ENCODE measurements around the gene PHF5A.
A peak's percentile ranks its signal among the peaks of the same experiment; 100 is the strongest.
"Not testable (repeated sequence)": the region's sequence is repeated elsewhere in the genome, so short reads cannot be mapped to it uniquely, and the experiment has no call there.

The PHF5A gene

GRCh38 chr22:41487037-41487935, 18.8 kb upstream of the PHF5A start:
- DNase-seq (ENCODE audit: low spot score) = no peak

GRCh38 chr22:41485033-41485432, 16.5 kb upstream of the PHF5A start:
- no peak for DNase-seq (ENCODE audit: low spot score)

DNA sequence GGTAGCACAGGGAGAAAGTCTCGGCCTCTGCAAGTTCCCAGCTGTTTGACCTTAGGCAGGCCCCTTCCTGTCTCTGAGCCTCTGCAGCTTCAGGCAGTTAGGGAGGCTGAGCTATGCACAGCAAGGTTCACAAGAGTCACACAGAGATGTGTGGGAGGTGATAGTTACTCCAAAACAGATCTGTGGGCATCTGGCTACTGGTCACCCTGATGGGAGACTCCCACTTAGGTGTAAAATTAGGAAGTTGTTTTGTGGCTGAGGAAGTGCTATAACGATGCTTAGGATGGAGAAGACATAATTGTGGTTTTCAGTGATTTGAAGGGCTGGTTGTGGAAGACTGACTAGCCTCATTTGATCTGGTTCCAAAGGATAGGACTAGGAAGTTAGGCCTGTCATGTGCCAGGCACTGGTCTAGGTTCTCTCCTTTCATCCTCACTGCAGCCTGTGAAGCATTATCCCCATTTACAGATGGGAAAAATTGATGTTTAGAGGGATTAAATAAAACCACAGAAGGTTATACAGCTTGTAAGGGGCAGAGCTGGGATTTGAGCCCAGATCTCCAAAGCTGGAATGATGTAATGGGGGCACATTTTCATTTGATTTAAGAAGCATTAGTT, 13.9 kb upstream of the PHF5A start:
- no peak for DNase-seq (ENCODE audit: low spot score)

GRCh38 chr22:41481925-41482318, 13.4 kb upstream of the PHF5A start:
- DNase-seq (ENCODE audit: low spot score) = no peak

DNA sequence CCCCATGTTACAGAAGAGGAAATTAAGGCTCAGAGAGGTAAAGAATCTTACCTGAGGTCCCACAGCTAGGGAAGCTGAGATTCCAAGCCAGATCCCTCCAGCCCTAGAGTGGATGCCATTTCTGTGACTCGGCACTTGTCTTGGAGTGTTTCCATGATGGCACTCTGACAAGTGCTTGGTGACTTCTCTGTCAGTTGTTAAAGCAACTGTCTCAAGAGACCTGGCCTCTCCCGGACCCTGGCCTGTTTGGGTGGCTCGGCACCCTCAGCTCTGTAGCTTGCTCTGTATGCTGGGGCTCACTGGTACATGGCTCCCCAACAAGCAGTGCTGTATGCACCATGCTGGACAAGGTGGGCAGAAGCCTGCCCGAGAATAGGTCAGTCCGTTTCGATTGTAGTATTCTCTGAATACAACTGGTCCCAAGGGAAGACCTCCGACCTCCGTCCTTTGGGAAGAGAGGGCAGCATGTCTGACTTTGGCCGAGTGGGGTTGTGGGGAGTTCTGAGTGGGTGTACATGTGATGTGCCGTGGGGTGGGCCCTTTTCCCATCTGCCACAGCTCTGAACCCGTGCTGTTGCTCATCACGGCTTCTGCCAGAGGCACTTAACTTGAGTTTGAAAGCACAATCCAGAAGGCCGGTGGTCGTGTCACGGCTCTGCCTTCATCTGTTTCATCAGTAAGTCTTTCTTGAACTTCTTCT, 12.8 kb upstream of the PHF5A start:
- no peak for DNase-seq (ENCODE audit: low spot score)

DNA sequence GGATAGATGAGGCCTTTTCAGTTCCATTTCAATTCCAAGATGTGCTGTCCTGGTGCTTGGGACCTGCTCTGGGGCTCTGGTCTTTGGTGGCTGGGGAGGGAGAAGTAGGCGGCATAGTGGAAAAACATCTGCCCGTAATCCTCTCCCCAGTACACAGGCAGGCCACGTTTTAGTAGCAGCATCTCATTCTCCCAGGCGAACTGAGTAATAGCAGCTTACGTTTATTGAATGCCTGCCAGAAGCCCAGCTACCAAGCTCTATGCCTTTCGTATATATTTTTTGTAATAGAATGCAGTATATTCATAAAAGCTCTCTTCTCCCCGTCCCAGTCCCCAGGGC, 11.9 kb upstream of the PHF5A start:
- DNase-seq (ENCODE audit: low spot score) = no peak

DNA sequence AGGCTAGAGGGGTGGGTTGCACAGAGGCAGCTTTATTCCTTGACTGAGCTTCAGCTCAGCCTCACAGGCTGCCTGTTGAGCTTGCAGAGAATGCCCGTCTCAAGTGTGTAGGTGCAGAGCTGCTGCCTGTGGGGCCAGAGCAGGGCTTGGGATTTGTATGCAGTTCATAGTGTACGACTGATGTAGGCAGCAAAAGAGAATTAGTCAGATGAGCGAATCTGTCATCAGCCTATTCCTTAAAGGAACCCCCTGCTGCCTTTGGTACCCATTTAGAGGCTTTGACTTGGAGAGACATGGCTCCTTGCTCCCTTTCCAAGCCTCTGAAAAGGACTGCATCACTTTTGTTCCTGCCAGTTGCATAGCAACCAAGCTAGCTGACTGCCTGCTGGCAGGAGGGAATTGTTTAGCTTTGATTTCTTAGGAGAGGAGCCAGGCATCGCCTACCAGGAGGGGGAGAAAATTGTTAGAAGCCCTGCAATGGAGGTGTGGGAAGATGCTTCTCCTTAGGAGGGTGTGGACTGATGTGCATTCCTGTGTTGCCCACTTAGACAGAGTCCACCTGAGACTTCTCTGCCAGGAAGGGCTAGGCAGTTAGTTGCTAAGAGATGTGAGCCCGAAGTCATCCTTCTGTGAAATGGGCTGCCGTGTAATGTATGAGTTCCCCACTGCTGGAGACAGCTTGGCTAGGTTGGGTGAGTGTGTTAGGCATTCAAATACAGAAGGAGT, 11.3 kb upstream of the PHF5A start:
- no peak for DNase-seq (ENCODE audit: low spot score)

- no peak for DNase-seq (ENCODE audit: low spot score)
Measured at GRCh38 chr22:41478891-41479521, 10.5 kb upstream of the PHF5A start.

- DNase-seq (ENCODE audit: low spot score) = no peak
Measured at GRCh38 chr22:41478473-41478872, 10.0 kb upstream of the PHF5A start.

DNA sequence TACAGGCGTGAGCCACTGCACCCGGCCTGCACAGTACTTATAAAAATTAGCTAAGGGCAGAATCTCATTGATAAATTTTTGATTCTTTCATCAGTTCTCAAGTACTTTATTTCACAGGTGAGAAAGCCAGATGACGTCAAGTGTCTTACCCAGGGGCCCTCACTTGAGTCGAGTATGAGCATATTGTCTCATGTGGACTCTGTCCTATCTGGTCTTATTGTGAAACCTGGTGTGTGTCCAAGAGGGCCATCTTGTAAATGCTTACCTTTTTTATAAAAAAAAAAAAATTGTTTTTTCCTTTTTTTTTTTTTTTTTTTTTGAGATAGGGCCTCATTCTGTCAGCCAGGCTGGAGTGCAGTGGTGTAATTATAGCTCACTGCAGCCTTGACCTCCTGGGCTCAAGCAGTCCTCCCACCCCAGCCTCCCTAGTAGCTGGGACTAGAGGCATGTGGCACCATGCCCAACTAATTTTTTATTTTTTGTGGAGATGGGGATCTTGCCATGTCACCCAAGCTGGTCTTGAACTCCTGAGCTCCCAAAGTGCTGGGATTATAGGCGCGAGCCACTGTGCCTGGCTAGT, 6.5 kb upstream of the PHF5A start:
- DNase-seq (ENCODE audit: low spot score) = no peak

- no peak for DNase-seq (ENCODE audit: low spot score)
Measured at GRCh38 chr22:41471568-41471967, 3.1 kb upstream of the PHF5A start.

- no peak for DNase-seq (ENCODE audit: low spot score)
Measured at GRCh38 chr22:41470886-41471285, 2.4 kb upstream of the PHF5A start.

- peak; percentile 40 for DNase-seq (ENCODE audit: low spot score)
Measured at GRCh38 chr22:41469218-41469851, 843 bp upstream of the PHF5A start.

DNA sequence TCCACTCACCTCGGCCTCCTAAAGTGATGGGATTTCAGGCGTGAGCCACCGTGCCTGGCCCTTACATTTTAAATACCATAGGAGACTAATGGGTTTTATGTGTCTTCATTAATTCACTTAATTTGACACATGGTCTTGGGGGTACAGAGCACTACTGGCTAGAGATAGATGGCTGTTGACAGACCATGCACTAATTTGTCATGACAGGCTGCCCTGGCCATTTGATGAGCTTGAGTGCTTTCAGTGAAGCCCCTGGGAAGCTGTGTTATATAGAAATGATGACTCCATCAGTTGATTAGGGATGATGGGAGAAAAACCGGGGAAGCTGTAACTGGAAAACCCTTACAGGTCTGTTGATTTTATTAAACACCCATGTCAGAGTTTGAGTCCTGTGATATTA, 6.6 kb downstream of the PHF5A start:
- DNase-seq (ENCODE audit: low spot score) = no peak

GRCh38 chr22:41460071-41460470, 8.4 kb downstream of the PHF5A start:
- not testable (repeated sequence) for DNase-seq (ENCODE audit: low spot score)

DNA sequence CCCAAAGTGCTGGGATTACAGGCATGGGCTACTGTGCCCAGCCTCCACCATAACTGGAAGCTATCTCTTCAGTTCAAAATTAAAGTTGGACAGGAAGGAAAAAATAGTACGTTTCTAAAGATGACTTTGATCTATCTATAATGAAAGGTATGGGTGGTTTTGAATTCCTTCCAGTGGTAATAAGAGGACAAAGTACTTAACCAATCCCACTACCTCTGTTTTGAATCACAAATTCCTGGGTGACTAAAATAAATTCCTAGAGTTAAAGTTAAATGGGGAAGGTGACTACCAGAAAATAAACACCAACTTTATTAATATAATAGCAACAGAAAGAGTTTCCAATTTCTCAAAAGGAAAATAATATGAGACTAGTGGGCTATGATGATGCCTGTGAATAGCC, 9.1 kb downstream of the PHF5A start:
- no peak for DNase-seq (ENCODE audit: low spot score)

DNA sequence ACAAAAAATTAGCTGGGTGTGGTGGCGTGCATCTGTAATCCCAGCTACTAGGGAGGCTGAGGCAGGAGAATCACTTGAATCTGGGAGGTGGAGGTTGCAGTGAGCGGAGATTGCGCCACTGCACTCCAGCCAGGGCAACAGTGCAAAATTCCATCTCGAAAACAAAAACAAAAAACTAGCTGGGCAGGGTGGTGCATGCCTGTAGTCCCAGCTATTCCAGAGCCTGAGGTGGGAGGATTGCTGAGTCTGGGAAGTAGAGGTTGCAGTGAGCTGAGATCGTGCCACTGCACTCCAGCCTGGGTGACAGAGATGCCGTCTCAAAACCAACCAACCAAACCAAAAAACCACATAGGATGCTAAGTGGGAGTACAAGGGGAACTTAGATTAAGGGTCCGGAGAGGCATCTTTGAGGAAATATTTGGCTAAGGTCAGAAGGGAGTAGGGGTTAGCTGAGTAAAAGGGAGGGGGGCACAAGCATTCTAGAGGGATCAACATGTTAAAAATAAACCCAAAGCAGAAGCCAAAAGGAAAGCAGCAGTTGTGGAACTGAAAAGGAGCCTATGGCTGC, 10.2 kb downstream of the PHF5A start:
- DNase-seq (ENCODE audit: low spot score) = no peak

DNA sequence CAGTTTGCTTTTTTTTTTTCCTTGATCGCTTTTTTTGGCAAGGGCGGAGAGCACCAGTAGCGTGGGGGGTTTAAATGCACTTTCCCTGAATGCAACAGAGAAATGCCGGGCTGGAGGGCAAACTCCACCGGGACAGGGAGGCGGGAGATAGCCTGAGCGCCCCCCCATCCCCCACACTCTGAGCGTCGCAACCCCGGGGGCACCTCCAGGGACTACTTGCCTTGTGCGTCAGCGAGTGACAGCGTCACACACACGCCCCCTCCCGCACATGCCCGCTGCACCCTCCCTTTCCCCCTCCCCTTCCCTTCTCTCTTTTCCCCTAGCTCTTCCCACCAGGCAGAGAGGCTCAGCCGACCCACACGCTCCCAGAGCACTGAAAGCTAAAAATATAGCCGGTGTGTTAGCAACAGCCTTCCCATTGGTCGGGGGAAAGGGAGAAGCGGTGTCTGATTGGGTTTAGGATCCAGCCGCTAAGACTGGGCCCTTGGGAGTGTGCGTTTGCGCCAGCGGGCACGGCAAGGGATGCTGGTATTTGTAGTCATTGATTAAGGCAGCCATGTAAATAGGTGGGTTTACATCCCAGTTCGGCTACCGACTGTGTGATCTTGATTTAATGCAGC, 20.2 kb downstream of the PHF5A start:
- peak; percentile 97 for DNase-seq (ENCODE audit: low spot score)

- DNase-seq (ENCODE audit: low spot score) = peak; percentile 64
Measured at GRCh38 chr22:41447435-41448188, 20.9 kb downstream of the PHF5A start.
